ENCODE data around the gene PYGL. TPM values are rescaled to one million over a fixed set of nuclear protein-coding genes. Genes with fewer than 3 reads are reported as not detected.

The PYGL gene
- polyA plus RNA-seq, 1 of the 3 experiments (the other 2 are of a cell fraction): 60.2 TPM

DNA sequence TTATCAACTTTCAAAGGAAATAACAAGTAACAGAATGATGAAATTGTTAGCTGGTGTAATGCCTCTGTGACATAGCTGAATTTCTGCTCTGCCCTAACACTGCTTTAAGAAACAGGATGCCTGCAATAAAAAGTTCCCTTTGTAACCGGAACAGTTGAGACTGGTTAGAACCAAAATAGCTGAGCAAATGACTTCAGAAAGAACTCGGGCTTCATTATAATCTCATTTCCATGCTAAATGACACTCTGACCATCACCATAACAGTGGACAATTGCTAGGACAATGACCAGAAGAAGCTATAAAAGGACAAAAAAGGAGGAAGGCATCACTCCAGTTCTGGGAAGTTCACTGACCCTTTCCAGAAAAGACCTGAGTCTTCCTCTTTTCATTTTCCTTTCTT is 23.5 kb upstream of the PYGL start:
- Histone ChIP-seq H3K79me2 (ENCODE audit: insufficient read depth) (no peaks in the 10 kb centered on the region; the same call in 1 of the 2 replicates), H3K27ac (ENCODE audit: low read depth in 2 of 2, low read length in 1 of 2) (no peak overlapping the region), H3F3A (replicated peaks; ENCODE audit: insufficient read depth) (peaks cover 33% of the 10 kb centered on the region), H3K9me3 (no peaks in the 10 kb centered on the region), H3K4me2 (no peak overlapping the region), H2AFZ (ENCODE audit: low read depth) (no peak overlapping the region), H4K20me1 (ENCODE audit: insufficient read depth) (no peaks in the 10 kb centered on the region), H3K4me3 (ENCODE audit: low read depth in 2 of 2, low read length in 1 of 2) (no peak overlapping the region), H3K27me3 (ENCODE audit: insufficient read depth) (no peaks in the 10 kb centered on the region), H3K9ac (no peak overlapping the region), H3K9me2 (no peaks in the 10 kb centered on the region), H3K4me1 (ENCODE audit: control insufficient read depth in 1 of 2, insufficient read depth in 2 of 2, low read depth in 1 of 2, low read length in 1 of 2) (peaks cover 10 to 27% of the 10 kb centered on the region in 2 experiments), H3K36me3 (replicated peaks in 1 of 2; ENCODE audit: control insufficient read depth in 1 of 2, insufficient read depth in 2 of 2, low read length in 1 of 2) (no peaks in the 10 kb centered on the region)
- ChIA-PET CTCF (interaction anchor here (1.1 to 1.3 kb wide), 2 partner anchors 12 to 14 kb away, joined by 3 to 4 read pairs; no protein-coding TSS in a partner anchor), POLR2A (no interaction called here)
- TF ChIP-seq GABPA (IDR thresholded peaks at IDR 0.05; ENCODE audit: low read depth) (no peak), JUND (IDR thresholded peaks at IDR 0.05) (no peak), ELF1 (IDR thresholded peaks at IDR 0.05) (no peak), RFX5 (IDR thresholded peaks at IDR 0.05; ENCODE audit: low read length) (no peak), TEAD4 (IDR thresholded peaks at IDR 0.05; ENCODE audit: borderline replicate concordance, insufficient read depth) (no peak), GATA2 (CRISPR knock-in tag; IDR thresholded peaks at IDR 0.05) (no peak), CHD2 (IDR thresholded peaks at IDR 0.05; ENCODE audit: low read length, partially characterized antibody) (no peak), POLR2AphosphoS5 (IDR thresholded peaks at IDR 0.05; ENCODE audit: low read depth, low read length) (no peak), EZH2phosphoT487 (IDR thresholded peaks at IDR 0.05; ENCODE audit: borderline replicate concordance, low read depth) (no peak), ZBTB33 (IDR thresholded peaks at IDR 0.05; ENCODE audit: borderline replicate concordance, low read depth) (no peak), FOSL2 (IDR thresholded peaks at IDR 0.05; ENCODE audit: borderline replicate concordance, low read depth) (no peak), NFIC (IDR thresholded peaks at IDR 0.05; ENCODE audit: borderline replicate concordance) (no peak), CTCF (IDR thresholded peaks at IDR 0.05) (no peak), MXI1 (IDR thresholded peaks at IDR 0.05; ENCODE audit: low read depth, low read length) (no peak)
- TF ChIP-seq, protein P1, sequence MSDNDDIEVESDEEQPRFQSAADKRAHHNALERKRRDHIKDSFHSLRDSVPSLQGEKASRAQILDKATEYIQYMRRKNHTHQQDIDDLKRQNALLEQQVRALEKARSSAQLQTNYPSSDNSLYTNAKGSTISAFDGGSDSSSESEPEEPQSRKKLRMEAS (IDR thresholded peaks at IDR 0.05; ENCODE audit: low read depth): no peak
- TF ChIP-seq, protein P2, sequence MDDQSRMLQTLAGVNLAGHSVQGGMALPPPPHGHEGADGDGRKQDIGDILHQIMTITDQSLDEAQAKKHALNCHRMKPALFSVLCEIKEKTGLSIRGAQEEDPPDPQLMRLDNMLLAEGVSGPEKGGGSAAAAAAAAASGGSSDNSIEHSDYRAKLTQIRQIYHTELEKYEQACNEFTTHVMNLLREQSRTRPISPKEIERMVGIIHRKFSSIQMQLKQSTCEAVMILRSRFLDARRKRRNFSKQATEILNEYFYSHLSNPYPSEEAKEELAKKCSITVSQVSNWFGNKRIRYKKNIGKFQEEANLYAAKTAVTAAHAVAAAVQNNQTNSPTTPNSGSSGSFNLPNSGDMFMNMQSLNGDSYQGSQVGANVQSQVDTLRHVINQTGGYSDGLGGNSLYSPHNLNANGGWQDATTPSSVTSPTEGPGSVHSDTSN (IDR thresholded peaks at IDR 0.05): no peak
- WGBS (ENCODE audit: low lambda C conversion rate): 77% methylated on average over 2 of the region's 2 CpGs
- no peak for DNase-seq

Data from SK-N-SH (cell line).